Gastrocnemius medialis (tissue), 4 donors: Measurements from ENCODE around the gene TROAP. TPM values are rescaled to one million over a fixed set of nuclear protein-coding genes. Genes with fewer than 3 reads are reported as not detected.

ENCODE experiments used
- ATAC-seq, 2 donors: fragments of 150-250 bp; one replicate each; pipeline ENCODE4 v1.9.1; 2016
- DNase-seq, 2 donors: peaks; one replicate each; pipeline ENCODE4 v3.0.0-alpha.2; 2019
- H3K27ac ChIP-seq, 4 donors: fragments of 200-600 bp; sonication (generic); 1 replicate in 1 of 4; 2 replicates in 3 of 4; pipeline ENCODE4 v1.5.1; 2016 to 2018; ENCODE audit warnings: mild to moderate bottlenecking in 2 of 4, moderate library complexity in 1 of 4
- H3K27me3 ChIP-seq, 3 donors: fragments of 200-600 bp; sonication (generic) in 2 of 3; 1 replicate in 1 of 3; 2 replicates in 2 of 3; pipeline versions ENCODE4 v1.5.1 to v1.6.0; 2016 to 2019; ENCODE audit warnings: mild to moderate bottlenecking in 1 of 3, moderate library complexity in 1 of 3
- H3K36me3 ChIP-seq, 2 donors: fragments of 200-600 bp; sonication (generic) in 1 of 2; one replicate each; pipeline ENCODE4 v1.5.1; 2017 to 2018
- H3K4me1 ChIP-seq, 2 donors: fragments of 200-600 bp; sonication (generic) in 1 of 2; one replicate each; pipeline ENCODE4 v1.5.1; 2016 to 2017; ENCODE audit warnings: mild to moderate bottlenecking in 2 of 2
- H3K4me3 ChIP-seq, 4 donors: fragments of 200-600 bp; sonication (generic) in 3 of 4; 1 replicate in 1 of 4; 2 replicates in 3 of 4; pipeline ENCODE4 v1.5.1; 2016 to 2019; ENCODE audit warnings: mild to moderate bottlenecking in 2 of 4
- H3K9me3 ChIP-seq, 3 donors: fragments of 200-600 bp; sonication (generic) in 2 of 3; 1 replicate in 1 of 3; 2 replicates in 2 of 3; pipeline ENCODE4 v1.5.1; 2016 to 2019
- CTCF ChIP-seq, 5 experiments: fragments of 450-650 bp in 3 of 5; fragments of 200-600 bp in 2 of 5; sonication (generic) in 2 of 5; IDR thresholded peaks in 4 of 5; conservative IDR thresholded peaks in 1 of 5; 1 replicate in 4 of 5; 2 replicates in 1 of 5; pipeline ENCODE4 v1.5.1; 2016 to 2019; ENCODE audit warnings: antibody characterized with exemption in 5 of 5, mild to moderate bottlenecking in 3 of 5, moderate library complexity in 3 of 5
- POLR2A ChIP-seq, 2 donors: fragments of 450-650 bp; IDR thresholded peaks; one replicate each; pipeline ENCODE4 v1.6.1; 2017; ENCODE audit warnings: antibody characterized with exemption in 2 of 2, mild to moderate bottlenecking in 2 of 2, moderate library complexity in 2 of 2
- in situ Hi-C, 4 donors: fragments of 200-750 bp; cut with MboI; loops; one replicate each; pipeline versions ENCODE4 v1.15.0 to v1.8.0; 2017; ENCODE audit warnings: low sequenced_read_pairs in 4 of 4
- intact Hi-C: fragments of 100-400 bp; cut with DNase I; formaldehyde crosslinking; loops from one replicate; pipeline ENCODE4 v1.15.1; 2023; ENCODE audit warnings: low total_unique reads
- total RNA-seq, 4 donors: library from RNA; depleted of rRNA; stranded (reverse); fragments of >200 nt; gene quantifications; one replicate each; pipeline versions ENCODE4 v1.1.0 to v1.2.3, GENCODE V29; 2016

The TROAP gene
- total RNA-seq, 4 donors from 2014 or later = 0.24 TPM; not detected in 3

GRCh38 chr12:49365542-49365941 is 42.5 kb downstream of the TROAP start:
- peak overlapping the region in 2 of 4 donors; percentile 97 to 98 for H3K27ac ChIP-seq
- DNase-seq (no peak), ATAC-seq (peak in 1 of 2 donors; percentile 5)
- no peaks in the 10 kb centered on the region for H3K27me3 ChIP-seq
- intact Hi-C loops (no loop called here), in situ Hi-C loops (no loop called here)
- peaks cover 27 to 29% of the 10 kb centered on the region in 2 donors for H3K4me1 ChIP-seq
- H3K36me3 ChIP-seq = no peaks in the 10 kb centered on the region
- no peaks in the 10 kb centered on the region for H3K9me3 ChIP-seq
- peak overlapping the region in 2 of 4 donors; percentile 82 to 85 for H3K4me3 ChIP-seq
- TF ChIP-seq POLR2A (IDR thresholded peaks at IDR 0.05) = no peak
- no peak for TF ChIP-seq CTCF (IDR thresholded peaks at IDR 0.05 in 4 of 5, conservative IDR thresholded peaks at IDR 0.05 in 1 of 5)

GRCh38 chr12:49366096-49366651 is 43.1 kb downstream of the TROAP start:
- intact Hi-C loops (loop anchor here (1.0 kb wide), 1 partner anchor 256 kb away; no protein-coding TSS in a partner anchor), in situ Hi-C loops (no loop called here)
- Histone ChIP-seq H3K4me3 (peak overlapping the region; percentile 82 to 98 (median 87)), H3K4me1 (peaks cover 27 to 30% of the 10 kb centered on the region in 2 donors), H3K27ac (peak overlapping the region; percentile 96 to 98 (median 97)), H3K36me3 (no peaks in the 10 kb centered on the region), H3K27me3 (no peaks in the 10 kb centered on the region), H3K9me3 (no peaks in the 10 kb centered on the region)
- TF ChIP-seq CTCF (IDR thresholded peaks at IDR 0.05 in 4 of 5, conservative IDR thresholded peaks at IDR 0.05 in 1 of 5) = no peak
- no peak for TF ChIP-seq POLR2A (IDR thresholded peaks at IDR 0.05)
- DNase-seq (no peak), ATAC-seq (peak; percentile 28 to 31)

- H3K27ac ChIP-seq = peak overlapping the region; percentile 96 to 98 (median 97)
- intact Hi-C loops (loop anchor here (1.0 kb wide), 1 partner anchor 255 kb away; no protein-coding TSS in a partner anchor), in situ Hi-C loops (no loop called here)
- peak; percentile 80 to 85 for TF ChIP-seq POLR2A (IDR thresholded peaks at IDR 0.05)
- peak in 3 of 5 experiments; percentile 28 to 58 (median 50) for TF ChIP-seq CTCF (IDR thresholded peaks at IDR 0.05 in 4 of 5, conservative IDR thresholded peaks at IDR 0.05 in 1 of 5)
- H3K36me3 ChIP-seq = no peaks in the 10 kb centered on the region
- no peaks in the 10 kb centered on the region for H3K27me3 ChIP-seq
- peaks cover 27 to 30% of the 10 kb centered on the region in 2 donors for H3K4me1 ChIP-seq
- peak overlapping the region; percentile 82 to 98 (median 87) for H3K4me3 ChIP-seq
- DNase-seq (peak; percentile 73 to 80), ATAC-seq (peak; percentile 86)
- no peaks in the 10 kb centered on the region for H3K9me3 ChIP-seq
These were observed 43.8 kb downstream of the TROAP start for GRCh38 chr12:49366652-49367380.

GRCh38 chr12:49367381-49368239 is 44.6 kb downstream of the TROAP start, which contains the start of gene SPATS2:
SPATS2 (plus strand) TSS chr12:49367462; CDS start chr12:49461013, 93,551 bp downstream.
- in situ Hi-C loops = no loop called here

More at GRCh38 chr12:49367381-49368239, 44.6 kb downstream of the TROAP start, which contains the start of gene SPATS2:
- intact Hi-C loops = no loop called here
- peaks cover 27 to 30% of the 10 kb centered on the region in 2 donors for H3K4me1 ChIP-seq
- peak within 1 kb of the TSS; percentile 82 to 98 (median 87) for H3K4me3 ChIP-seq
- no peak for ATAC-seq
- H3K27me3 ChIP-seq = no peaks in the 10 kb centered on the region
- H3K36me3 ChIP-seq = no peaks in the 10 kb centered on the region
- H3K27ac ChIP-seq = peak within 1 kb of the TSS; percentile 96 to 98 (median 97)
- peak; percentile 79 to 87 for DNase-seq
- no peaks in the 10 kb centered on the region for H3K9me3 ChIP-seq
- TF ChIP-seq POLR2A (IDR thresholded peaks at IDR 0.05) = peak; percentile 19 to 39
- TF ChIP-seq CTCF (IDR thresholded peaks at IDR 0.05 in 4 of 5, conservative IDR thresholded peaks at IDR 0.05 in 1 of 5) = no peak
